Stromal cell of bone marrow (primary cell): ENCODE results near the gene UTP18.
"Not testable (repeated sequence)": the region's sequence is repeated elsewhere in the genome, so short reads cannot be mapped to it uniquely, and the experiment has no call there.

Experiments
- DNase-seq: peaks from one replicate; pipeline ENCODE4 v3.0.0-alpha.2; 2012; ENCODE audit warnings: low read depth

Gene UTP18

DNA sequence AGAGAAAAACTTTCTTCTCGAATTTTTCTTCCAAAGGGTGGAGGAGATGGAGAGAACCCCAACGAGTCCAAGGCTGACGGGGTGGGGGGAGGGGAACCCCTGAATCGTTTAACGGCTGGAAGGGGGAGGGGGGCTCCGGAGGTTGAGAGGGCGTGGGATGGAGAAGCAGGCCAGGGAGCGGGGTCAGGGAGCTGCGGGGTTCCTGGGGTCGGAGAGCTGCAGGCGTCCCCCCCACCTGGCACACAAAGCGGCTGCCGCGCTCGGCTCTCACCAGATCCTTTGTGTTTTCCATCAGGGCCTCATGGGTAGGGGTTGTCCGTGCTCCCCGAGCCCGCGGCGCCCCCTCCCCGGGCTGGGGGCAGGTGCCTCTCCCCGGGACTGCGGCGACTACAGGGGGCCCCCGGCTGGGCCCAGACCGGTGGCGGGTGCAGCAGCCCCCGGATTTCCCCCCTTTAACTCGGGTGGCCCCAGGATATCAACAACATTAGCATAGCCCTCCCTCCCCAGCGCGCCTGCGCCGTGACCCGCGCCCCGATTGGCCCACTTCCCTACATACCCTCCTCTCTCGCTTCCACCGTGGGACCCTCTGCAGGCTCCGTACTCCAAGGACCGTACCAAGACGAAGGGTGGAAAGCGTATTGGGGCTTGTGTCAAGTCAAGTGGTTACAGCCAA lies 646 bp upstream of the UTP18 start, which contains the start of gene MBTD1:
TSS of gene MBTD1 (minus strand) at position 486 of the 673 bp plus-strand sequence. CDS start 34,888 bp downstream, outside the sequence.
- peak; percentile 91 for DNase-seq

DNA sequence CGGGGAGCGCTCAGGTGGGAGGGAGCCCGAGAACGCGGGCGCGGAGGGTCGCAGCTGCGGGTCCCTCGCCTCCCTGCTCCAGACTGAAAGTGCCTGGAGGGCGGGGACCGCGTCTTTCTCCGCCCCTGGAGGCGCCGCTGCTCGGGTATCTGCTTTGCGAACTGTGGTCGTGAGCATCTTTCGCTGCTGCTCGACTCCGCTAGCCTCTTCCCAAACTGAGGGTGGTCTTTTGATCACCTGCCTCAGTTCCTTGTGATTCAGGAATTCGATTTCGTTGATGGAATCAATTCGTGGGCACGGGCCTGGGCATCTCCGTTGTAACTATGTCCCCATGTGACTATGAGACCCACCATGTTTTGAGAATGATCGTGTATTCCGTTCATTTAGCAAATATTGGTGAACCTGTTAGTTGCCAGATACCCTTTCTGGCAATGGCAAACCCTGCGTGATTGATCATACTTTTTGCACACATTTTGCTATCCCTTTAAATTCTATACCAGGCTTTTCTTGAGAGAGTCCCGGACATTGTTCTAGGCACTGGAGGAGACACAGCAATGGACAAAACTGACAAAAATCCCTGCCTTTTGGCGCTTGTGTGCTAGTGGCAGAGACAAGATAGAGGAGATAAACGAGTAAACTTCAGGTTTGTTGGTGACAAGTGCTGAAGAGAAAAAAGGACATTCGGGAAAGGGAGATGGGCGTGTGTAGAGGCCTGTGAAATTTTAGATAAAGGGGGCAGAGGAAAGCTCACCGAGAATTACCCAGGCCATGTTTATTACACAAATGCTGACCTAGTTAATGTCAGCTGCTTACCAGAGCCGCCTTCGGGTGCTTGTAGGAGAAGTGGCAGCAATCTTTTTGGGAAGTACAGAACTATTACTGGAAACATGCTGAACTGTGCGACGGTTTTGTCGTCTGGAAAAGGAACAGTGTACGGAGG lies 948 bp downstream of the UTP18 start:
- no peak for DNase-seq

DNA sequence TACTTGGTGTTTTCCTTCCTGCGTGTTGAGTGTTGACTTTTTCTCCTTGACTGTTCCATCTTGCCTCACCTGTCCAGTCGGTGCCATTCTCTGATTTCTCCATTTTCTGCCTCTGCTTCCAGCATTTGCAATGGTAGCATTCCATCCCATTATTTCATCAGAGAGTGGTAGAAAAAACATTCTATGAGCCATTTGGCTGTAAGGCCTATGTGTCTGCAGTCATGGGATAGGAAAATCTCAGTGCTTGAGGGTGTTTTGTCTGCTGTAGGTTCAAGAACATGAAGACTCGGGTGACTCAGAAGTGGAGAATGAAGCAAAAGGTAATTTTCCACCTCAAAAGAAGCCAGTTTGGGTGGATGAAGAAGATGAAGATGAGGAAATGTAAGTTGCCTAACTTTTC lies 2.7 kb downstream of the UTP18 start:
- no peak for DNase-seq

DNA sequence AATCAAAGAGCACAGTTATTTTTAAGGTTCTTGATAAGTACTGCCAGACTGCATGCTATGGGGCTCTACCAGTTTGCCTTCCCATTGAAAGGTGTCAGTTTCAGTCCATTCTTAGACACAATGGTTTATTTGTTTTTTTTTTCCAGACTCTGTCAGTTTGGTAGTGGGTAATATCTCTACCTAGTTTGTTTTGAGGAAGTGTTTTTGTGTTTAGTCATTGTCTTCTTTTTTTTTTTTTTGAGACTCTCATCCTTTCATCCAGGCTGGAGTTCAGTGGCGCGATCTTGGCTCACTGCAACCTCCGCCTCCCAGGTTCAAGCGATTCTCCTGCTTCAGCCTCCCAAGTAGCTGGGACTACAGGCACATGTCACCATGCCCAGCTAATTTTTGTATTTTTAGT lies 4.1 kb downstream of the UTP18 start:
- not testable (repeated sequence) for DNase-seq

DNA sequence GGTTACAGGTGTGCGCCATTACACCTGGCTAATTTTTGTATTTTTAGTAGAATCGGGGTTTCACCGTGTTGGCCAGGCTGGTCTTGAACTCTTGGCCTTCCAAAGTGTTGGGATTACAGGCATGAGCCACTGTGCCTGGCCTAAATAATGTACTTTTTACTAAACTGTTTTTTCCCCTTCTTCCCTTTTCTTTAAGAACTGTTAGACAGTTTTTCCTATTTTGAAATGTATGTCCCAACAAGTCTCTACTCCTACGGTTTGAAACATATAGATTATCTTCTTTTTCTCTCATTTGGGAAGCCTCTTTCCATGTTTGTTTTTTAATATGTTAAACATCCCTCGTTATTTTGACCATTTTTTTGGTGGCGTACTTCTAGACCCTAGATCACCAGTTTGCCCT lies 9.6 kb downstream of the UTP18 start:
- no peak for DNase-seq

DNA sequence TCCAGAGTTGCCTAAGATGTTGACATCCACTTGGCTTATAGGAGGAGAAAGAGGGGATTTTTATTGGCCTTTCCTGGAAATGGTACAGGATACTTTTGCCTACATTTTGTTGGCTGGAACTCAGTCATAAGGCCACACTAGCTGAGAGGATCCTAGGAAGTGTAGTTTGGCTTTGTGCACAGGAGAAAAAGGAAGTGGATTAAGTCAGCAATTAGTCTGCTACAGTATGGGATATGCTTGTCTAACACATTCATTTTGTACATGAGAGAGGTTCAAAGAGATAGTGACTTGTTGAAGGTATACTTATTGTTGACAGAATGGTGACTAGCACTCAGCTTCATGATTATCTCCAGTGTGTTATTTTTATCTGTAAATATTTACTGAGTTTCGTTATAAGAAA lies 10.3 kb downstream of the UTP18 start:
- DNase-seq = no peak

DNA sequence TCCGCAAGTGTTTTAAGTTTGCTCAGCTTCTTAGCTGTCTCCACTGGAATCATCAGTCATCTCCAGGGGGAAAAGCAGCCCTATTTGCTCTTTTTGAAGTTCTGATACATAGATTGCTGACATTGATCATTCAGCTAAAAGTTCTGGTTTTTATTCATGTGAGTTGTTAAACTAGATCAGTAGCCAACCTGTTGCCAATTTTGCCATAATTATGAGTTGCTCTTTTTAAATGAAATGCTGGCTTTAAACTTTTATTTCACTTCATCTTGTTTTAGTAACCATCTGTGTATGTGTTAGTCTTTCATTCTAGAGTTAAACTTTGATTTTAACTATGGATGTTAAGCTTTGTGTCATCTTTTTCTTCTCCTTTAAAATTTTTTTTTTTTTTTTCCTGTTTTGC lies 12.5 kb downstream of the UTP18 start:
- DNase-seq = no peak

DNA sequence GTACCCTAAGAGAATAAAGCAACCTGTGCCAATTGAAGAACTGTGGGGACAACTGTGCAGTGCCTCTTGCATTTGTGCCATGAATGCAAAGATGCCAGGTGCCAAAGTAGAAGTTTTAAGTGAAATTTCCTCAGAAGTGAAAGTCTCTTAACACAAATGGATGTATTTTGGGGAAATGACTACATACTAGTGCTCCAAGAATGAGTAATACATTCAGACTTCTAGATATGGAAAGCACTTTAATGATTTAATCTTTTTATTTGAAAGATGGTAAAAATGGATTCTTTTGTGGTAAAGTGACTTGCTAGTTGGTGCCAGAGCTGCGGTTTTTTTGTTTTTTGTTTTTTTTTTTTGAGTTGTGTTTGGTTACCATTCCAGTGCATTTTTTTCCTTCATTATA lies 15.0 kb downstream of the UTP18 start:
- DNase-seq = peak; percentile 57

DNA sequence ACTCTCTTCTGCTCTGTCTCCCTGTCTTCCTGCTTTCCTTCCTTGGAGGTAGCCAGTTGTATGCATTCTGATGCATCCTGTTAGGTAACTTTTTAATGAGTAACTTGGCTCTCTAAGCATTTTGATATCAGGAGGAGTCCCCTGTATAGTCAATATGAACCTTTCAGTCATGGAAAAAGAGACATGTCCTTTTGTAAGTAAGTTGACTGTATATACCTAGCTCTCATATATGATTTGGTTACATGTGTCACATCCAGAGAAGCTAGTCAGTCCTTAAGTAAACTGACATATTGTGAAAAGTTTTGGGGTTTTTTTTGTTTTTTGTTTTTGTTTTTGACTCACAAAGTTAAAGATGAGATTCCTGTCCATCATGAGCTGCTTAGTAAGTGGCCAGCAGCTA lies 18.8 kb downstream of the UTP18 start:
- no peak for DNase-seq

DNA sequence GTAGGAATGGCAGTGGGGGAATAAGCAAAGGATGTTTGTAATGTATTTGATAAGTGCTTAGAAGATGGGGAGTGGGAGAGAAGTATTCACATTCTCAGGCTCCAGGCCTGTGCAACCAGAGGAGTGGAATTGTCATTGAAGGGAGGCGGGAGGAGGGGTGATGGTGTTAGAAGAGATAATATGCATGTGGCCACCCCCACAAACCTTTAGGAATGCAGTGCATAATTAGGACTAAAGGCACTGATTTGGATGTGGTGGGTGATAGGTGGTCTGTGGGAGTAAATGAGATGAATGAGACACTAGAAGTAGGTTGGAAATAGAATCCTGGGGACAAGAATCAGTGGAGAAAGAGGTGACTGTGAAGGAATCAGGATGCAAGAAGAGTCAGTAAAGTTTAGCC lies 27.1 kb downstream of the UTP18 start:
- DNase-seq = no peak

DNA sequence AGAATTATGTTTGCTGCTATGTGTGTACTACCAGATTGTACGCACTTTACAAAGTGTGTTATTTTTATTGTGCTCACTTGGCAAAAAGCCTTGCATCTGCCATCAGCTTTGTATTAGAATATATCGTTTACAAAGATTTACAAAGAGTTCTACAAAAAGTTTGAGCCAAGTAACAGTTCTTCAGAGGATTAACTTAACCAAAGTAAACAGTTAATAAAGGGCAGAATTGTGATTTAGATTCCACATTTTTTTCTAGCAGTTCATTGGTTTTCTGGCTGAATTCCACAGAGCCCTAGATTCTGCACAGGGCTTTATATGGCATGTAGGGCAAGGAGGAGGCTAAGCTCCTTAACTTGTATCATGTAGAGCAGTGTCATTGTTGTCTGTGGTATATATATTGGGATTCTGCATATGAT lies 29.4 kb downstream of the UTP18 start:
- DNase-seq = no peak

DNA sequence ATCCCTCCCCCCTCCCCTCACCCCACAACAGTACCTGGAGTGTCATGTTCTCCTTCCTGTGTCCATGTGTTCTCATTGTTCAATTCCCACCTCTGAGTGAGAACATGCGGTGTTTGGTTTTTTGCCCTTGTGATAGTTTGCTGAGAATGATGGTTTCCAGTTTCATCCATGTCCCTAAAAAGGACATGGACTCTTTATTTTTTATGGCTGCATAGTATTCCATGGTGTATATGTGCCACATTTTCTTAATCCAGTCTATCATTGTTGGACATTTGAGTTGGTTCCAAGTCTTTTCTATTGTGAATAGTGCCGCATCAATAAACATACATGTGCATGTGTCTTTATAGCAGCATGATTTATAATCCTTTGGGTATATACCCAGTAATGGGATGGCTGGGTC lies 34.0 kb downstream of the UTP18 start:
- DNase-seq = not testable (repeated sequence)

DNA sequence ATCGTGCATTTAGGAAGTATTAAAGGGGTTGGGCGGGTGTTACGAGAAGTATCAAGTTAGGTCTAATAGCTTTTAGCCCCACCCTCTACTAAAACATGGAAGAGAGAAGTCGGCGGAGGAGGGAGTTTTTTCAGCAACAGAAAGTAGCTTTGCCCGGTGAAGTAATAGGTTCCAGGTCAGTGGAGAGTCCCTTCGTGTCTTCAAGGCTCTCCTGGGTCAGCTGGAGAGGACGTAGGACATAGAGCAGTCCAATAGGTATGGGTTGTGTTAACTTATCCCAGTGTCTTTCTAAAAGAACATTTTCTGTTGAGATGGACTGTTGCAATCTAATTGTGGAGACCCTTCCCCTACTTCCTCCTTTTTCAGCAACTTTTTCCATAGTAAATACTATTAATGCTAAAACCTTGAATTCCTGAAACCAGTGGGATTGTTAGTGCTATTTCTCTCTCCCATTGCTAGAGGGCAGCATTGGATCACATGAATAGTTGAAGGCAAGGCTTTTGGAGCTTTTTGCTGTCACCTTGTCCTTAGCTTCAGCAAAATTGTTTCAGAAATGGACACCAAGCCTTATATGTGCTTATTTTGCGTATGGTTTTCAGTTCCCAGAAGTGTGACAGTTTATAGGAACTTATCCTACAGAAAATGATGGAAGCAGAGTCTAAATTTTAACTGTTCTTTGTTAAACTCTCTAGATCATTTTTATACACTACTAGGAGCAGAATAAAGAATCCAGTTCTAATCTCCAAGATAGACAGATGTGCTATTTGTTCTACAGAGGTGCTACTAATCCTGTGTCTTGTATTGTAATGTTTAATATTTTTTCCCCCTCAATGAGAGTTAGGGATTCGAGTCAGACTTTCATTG lies 38.4 kb downstream of the UTP18 start:
- peak; percentile 27 for DNase-seq

DNA sequence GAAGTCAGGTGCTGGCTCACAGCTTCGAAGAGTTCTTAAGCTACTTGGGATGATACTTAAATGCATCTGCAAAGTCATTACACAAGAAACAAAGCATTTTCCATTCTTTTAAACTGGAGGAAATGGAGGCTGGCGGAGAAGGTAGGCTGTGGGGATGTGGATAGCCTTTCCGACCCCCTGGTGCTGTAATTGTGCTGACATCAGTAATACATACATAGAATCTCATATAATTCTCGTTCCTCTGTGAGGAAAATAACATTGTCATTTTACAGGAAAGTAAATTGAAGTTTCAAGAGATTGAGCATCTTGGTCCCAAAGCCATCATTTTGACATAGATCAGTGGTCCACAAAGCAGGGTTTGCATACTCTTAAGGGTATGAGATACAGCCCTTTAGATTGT lies 39.5 kb downstream of the UTP18 start:
- no peak for DNase-seq

DNA sequence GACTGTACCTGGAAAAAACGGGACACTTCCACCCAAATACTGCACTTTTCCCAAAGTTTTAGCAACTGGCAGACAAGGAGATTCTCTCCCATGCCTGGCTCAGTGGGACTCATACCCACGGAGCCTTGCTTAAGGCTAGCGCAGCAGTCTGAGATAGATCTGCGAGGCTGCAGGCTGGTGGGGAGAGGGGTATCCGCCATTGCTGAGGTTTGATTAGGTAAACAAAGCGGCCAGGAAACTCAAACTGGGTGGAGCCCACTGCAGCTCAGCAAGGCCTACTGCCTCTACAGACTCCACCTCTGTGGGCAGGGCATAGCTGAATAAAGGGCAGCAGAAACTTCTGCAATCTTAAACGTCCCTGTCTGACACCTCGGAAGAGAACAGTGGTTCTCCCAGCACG lies 44.8 kb downstream of the UTP18 start:
- DNase-seq = no peak

DNA sequence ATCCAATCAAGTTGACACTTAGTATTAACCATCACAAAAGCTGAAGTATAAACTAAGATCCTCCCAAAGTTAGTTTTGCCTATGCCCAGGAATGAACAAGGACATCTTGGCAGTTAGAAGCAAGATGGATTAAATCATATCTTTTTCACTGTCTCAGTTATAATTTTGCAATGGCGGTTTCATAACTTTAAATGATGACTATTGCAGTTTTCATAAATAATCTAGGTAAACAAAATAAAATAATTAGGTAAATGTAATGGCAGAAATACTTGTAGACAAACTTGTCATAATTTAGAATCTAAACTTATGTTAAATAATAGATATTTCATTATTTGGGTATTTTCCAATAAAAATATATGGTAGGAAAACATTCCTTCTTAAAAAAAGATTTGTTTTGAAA lies 51.7 kb downstream of the UTP18 start:
- not testable (repeated sequence) for DNase-seq

DNA sequence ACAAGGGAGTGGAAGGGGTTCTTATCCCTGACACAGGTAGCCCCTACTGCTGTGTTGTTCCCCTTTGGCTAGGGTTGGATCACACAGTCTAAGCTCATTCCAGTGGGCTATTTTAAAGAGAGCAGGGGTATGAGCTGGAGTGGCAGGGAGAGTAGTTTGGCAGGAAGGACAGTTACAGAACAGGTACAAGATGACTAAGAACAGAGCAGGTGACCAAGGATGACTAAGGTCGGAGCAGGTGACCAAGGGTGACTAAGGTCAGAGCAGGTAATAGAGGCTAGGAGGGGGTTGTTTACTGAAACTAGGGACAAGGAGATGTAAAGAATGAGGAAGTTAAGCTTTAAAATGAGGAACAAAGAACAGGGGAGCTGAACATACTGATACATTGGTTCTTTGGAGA lies 58.8 kb downstream of the UTP18 start:
- DNase-seq = no peak

DNA sequence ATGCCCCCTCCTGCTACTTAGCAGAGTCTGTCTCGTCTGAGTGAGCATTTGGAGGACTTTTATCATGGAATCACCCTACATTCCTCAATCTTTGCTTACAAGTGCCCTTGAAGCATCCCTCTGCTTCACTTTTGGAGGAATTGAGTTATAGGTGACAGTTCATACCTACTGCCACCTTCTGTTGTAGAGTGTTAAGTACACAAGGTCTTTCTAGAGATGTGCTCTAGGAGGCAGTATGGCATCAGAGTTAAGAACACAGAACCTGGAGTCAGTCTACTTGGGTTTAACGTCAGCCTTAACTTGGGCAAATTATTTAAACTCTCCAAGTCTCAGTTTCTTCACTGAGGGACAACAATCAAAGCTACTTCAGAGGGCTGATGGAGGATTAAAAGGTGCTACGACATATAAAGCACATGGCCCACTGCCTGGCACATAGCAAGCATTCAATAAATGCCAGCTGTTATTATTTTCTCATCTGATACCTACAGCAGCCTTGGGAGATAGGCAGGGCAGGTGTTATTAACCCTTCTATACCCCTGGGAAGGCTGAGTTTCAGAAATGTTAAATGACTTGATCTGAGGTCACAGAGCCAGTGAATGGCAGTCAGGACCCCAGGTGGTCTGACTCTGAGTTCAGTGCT lies 62.2 kb downstream of the UTP18 start:
- DNase-seq = no peak

DNA sequence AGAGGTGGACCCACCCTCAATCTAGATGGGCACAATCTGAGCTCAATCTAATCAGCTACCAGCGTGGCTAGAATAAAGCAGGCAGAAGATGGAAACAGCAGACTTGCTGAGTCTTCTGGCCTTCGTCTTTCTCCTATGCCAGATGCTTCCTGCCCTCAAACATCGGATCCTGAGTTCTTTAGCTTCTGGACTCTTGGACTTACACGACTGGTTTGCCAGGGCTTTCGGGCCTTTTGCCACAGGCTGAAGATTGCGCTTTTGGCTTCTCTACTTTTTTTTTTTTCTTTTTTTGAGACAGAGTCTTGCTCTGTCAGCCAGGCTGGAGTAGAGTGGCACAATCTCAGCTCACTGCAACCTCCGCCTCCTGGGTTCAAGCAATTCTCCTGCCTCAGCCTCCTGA lies 65.1 kb downstream of the UTP18 start:
- DNase-seq = no peak

DNA sequence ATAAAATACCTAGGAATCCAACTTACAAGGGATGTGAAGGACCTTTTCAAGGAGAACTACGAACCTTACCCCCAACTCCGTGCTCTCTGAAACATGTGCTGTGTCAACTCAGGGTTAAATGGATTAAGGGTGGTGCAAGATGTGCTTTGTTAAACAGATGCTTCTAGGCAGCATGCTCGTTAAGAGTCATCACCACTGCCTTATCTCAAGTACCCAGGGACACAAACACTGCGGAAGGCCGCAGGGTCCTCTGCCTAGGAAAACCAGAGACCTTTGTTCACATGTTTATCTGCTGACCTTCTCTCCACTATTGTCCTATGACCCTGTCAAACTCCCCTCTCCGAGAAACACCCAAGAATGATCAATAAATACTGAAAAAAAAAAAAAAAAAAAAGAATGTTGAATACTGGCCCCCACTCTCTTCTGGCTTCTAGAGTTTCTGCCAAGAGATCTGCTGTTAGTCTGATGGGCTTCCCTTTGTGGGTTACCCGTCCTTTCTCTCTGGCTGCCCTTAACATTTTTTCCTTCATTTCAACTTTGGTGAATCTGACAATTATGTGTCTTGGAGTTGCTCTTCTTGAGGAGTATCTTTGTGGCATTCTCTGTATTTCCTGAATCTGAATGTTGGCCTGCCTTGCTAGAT lies 70.6 kb downstream of the UTP18 start:
- DNase-seq = not testable (repeated sequence)

DNA sequence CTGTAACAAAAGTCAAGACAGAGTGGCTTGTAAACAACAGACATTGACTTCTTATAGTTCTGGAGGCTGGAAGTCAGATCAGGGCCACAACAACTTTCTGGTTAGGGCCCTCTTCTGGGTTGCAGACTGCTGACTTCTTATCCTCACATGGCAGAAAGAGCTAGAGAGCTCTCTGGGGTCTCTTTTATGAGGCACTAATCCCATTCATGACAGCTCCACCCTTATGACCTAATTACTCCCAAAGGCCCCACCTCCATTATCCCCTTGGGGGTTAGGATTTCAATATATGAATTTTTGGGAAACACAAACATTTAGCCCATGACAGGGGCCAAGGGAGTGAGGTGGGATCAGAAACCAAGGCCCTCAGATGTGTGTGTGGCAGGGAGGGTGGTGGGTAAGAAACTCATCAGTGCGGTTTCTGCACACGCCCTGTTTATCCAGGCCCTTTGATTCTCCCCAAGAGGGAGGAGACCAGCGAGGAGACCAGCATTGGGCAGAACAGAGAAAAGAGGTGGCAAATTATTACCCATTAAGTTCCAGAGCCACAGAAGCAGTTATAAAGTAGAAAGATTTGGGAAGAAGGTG lies 74.8 kb downstream of the UTP18 start:
- no peak for DNase-seq
